ENCODE results near the gene FIGNL1.

The FIGNL1 gene

DNA sequence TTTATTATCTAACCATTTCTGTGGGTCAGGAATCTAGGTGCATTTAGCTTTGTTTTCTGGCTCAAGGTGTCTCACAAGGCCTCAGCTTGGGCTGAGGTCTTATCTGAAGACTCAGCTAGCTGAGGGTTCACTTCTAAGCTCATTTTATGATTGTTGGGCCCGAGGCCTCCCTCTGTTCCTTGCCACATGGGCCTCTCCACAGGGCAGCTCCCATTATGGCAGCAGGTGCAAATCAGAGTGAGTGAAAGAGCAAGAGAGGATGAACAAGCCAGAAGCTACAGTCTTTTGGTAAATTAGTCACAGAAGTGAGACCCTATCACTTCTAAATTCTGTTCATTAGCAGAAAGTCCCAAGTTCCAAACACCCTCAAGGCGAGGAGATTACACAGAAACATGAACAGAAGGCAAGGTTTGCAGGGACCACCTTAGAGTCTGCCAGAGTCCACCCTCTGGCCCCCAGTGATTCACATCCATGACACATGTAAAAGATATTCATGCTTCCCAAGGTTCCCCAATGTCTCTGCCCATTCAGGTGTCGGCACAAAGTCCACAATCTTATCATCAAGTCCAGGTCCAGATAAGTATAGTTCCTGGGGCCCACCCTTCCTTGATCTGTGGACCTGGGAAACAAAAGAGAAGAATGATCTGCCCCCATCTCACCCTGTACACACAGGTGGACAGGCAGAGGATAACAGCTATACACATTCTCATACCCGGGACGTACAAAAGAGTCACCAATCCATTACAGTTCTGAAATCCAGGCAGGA lies 23.7 kb downstream of the FIGNL1 start:
- no peak for DNase-seq

DNA sequence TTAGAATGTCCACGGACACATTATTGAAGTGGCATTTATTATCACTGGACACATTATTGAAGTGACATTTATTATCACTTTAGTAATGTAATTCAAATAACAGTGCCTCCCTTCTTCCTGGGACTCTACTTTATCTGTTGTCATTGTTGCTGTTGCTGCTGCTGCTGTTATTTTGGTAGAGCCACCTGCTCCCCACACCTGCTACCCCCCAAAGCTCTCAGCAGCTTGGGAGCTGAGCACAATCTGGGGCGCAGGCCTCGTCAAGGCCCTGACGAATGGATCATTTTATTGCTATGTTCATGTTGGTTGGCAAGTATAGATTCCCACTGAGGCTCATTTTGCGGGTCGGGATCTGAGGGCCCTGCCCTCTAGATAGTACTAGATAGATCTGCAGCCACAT lies 24.8 kb downstream of the FIGNL1 start:
- no peak for DNase-seq

DNA sequence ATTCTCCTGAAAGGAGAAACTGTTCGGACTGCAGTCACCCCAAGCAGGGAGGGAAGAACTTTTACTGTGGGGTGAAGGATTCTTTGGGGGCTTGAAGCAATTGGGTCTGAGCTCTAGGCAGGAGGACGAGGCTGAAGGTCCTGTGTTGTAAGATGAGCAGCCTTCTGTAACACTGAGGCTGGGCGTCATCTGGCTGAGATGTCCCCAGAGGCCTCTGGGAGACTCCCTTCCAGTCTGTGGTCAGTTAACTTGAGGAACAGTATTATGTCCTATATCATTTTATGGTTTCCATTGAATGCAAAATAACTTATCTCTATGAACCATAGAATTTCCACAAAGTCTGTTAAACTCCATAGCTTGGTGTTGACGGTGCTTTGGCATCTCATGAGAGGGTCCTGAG lies 26.3 kb downstream of the FIGNL1 start:
- DNase-seq, result no peak

DNA sequence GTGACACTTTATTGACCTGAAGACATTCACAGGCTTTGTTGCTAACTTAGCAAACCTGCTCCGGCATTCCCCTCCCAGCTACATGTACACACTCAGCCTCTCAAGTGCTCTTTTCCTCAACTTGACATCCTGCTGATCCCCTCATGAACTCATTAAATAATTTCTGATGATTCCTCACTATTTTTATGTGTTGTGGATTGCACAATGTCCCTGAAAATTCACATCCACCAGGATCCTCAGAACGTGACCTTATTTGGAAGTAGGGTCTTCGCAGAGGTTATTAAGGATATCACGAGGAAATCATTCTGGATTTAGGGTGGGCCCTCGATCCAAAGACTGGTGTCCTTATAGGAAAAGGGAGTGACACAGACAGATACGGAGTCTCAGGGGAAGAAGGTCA lies 27.3 kb downstream of the FIGNL1 start:
- no peak for DNase-seq

DNA sequence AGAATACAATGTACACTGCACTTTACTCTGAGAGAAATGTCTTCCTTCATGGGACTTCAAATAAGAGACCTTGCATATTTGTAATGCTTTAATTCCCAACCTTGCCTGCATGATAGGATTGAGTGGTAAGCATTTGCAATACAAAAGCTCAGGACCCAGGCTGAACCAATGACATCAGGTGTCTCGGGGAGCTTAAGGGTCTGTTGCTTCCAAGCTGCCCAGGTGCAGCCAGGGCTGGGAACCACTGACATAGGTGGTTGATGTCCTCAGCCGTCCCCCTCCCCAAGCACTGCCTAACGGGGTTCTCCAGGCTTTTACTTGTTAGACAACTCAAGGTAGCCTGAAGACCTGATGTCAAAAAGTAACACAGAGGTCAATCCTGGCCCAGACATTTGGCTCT lies 29.1 kb downstream of the FIGNL1 start:
- DNase-seq, result no peak

DNA sequence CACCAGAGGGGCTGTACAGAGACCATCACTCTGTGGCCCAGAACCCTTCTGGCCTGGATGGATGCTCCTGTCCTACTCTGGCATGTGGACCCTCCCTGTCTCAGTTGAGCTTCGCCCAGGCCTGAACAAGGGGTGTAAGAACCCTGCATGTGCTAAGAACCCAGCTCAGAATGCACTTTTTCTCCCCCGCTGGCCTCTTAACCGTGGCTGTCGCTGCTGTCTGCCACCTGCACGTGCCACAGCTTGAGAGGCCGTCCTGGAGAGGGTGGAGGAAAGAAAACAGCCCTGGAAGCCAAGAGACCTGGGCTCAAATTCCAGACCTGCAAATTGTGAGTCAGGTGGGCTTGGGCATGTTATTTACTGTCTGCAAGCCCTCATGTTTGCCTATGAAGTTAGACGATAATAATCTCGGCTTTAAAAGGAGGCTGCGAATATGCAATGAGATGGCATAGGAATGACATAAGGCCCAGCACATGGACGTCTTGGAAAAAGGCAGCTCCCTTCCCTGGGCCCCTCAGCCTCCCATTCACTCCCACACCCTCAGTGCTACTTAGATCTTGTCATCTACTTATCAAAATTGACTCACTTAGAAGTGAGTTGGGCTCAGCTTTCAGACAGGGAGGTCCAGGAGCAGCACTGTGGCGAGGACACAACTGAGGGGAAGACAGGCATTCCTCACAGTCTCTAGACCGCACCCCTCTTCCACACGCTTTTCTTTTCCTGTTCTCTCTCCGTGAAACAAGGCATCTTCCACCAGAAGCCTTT lies 31.4 kb downstream of the FIGNL1 start:
- no peak for DNase-seq

DNA sequence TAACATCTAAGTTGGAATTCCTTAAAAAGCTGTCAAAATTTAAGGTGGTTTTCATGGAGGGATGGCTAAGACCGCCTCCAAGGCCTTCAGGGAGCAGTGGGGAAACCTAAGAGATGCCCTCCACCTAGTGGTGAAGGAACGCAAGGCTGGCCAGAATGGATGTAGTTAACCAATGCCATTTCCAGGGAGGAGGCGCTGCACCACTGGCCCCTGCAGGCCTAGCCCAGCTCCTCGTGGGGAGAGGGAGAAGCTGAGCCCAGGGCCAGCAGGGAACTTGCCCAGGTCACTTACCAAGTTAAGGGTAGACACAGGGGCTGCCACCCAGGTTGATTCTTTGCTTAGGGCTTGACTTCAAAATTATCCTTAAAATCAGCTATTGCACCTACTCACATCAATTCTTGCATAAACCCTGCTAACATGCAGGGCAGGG lies 32.0 kb downstream of the FIGNL1 start:
- DNase-seq, result peak; percentile 70

DNA sequence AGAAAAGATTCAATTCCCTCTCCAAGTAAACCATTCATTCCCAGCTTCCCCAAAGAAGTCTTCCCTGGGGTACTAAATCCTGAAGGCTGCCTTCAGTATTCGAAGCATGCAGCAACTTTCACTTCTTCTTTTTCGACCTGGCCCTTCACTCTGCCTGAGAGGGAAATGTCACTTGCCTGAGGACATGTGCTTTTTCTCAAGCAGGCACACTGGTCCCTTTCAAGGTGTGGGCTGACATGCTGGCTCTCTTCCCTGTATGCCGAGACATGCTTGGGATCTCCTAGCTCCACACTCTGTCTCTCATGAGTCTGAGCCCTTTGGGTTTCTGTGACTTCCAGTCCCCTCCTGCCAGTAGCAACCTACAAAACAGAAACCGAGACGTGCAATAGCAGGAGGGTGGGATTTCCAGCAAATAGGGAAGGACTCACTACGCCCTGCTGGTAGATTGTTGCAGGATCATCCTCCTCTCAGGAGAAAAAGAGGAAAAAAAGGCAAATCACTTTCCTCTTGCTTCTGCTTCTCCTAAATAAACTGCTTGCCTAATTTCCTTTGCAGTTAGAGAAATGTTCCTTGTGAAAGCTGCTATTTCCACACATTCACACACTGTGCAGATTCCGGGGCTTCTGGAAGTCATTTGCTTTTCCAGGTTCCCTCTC lies 33.5 kb downstream of the FIGNL1 start:
- no peak for DNase-seq

DNA sequence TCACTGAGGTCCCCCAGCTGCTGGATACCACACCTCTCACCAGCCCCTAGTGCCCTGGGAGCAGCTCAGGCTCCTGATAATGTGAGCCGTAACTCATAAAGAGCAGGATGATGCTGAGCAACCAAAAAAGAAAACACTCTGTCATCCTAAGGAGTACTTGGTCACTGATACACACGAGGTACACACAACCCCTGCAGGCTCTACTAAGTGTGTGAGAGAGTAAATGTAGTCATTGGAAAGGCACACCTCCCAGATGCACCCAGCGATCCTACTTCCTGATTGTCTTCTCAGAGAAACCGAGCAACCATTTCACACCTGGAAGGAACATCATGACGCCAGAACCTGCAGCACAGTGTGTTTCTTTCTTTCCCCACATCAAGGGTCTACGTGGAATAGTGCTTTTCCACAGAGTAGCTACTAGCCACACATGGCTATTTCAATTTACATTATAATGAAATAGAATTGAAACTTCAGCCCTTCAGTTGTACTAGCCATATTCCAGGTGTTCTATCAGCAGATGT lies 34.2 kb downstream of the FIGNL1 start:
- DNase-seq, result no peak

DNA sequence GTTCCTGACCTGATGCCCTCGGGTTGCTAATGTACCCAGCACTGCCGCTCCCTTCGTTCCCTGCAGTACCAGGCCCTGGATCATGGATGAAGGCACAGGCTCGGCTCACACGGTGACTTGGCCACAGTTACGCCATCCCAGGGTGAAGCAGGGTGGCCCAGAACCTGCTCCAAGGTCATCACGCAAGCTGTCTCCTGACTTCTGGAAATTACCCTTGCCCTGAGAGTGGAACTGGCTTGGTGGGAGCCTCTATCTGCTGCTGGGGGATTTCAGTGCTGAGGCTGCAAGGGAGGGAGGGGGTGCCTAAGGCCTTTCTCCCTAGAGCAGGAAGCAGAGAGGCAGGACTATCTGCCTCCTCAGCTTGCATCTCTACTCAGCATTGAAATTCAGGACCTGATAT lies 36.6 kb downstream of the FIGNL1 start:
- no peak for DNase-seq

DNA sequence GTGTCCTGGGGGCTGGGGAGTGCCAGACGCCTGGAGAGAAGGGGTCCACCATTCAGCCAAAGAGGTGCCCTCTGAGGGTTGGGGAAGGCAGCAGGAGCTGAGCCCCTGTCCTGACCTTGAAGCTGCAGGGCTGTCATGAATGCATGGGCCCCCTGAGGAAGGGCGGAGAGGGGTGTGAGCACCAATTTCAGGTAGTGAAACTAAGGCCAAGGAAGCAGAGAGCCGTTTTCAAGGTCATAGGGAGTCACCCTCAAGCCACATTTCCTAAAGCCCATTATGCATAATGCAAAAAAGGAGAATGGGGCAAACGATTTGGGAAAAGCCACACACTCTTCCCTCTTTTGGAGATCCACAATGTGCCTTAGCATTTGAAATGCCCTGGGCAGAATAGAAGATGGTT lies 37.2 kb downstream of the FIGNL1 start:
- DNase-seq, result no peak

DNA sequence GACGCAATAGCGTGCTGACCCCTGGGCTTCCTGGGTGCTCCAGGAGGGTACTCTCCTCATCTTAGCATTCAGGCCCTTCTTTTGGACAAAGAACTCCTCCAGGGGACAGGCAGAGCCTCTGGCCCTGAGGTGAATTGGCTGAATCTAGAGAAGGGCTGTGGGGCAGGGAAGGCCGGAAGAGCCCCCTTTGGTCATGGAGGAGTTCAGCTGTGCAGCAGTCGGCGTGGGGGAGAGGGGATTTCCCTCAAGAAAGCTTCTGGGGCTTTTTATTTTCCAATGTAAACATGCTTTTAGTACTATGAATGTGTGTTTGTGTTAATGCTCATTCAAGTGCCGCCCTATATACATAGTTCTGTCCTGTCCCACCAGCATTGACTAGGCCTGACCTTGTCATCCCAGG lies 38.8 kb downstream of the FIGNL1 start:
- DNase-seq, result no peak

DNA sequence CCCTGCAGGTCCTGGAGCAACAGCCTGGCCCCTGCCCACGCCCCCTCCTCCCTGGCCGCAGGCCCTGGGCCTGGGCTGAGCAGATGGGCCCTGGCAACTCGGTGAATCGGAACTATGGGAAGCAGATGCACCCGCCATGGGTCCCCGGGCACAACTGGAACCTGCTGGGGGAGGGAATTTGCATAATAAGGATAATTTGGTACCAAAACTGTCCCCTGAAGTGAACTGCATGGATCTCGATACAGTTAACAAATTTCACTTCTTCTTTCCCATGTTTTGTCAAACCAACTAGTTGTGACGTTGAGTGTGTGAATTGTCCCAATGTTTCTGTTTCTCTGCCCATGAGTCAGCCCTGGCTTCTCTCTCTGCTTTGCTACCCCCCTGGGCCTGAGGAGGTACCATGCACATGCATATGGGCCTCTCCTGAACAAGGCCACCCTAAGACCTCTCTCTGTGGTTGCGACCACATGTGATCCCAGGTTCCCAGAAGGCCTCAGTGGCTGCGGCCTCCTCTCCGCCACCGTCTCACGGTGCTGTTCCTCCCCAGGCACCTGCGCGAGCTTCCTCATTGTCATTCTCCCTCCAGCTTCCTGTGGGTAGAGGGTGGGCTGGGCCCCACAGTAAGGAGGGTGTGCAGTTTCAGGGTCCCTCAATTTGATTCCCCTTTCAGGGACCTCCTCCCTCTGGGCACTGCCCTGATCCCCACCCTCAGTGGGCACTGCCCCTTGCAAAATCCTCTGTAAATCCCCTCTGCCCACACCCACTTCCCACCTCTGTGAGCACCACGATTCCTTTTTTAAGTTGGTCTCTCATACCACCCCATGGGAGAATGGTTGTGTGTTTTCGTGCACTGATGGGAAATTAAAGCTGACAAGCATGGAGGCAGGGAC lies 40.0 kb downstream of the FIGNL1 start:
- no peak for DNase-seq

DNA sequence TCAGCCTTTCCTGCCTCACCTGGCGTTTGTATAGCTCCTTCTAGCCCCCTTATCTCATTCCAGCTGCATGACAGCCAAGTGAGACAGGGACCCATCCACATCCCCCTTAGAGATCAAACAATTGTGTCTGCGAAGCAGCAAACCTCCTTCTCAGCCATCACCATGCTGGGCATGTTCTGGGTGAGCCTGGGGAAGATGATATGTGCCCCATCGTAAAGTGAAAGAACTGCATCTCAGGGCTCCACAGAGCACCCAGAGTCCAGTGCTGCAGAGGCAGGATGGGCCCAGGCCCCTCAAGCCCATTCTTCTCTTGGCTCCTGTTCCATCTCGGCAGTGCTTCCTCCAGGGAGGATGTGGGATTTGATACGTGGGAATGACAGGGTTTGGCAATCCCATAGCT lies 43.2 kb downstream of the FIGNL1 start:
- DNase-seq, result no peak

DNA sequence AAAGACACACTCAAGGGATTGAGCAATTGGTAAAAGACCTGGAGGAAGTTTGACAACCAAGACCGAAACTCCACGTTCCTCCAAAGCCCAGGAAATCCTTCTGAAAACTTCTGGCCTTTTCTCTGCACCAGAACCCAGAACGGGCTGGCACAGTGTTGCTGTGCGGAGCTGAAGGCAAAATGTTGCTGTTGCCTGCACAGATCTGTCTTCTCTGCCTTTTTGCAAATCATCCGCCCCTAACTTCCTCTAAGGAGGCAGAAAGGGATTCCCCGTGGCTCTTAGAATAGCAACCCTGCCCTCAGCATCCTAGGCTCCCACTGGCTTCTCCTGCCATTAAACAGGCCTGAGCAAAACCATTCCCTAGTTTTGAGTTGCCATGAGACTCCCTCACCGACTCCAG lies 44.9 kb downstream of the FIGNL1 start:
- no peak for DNase-seq

DNA sequence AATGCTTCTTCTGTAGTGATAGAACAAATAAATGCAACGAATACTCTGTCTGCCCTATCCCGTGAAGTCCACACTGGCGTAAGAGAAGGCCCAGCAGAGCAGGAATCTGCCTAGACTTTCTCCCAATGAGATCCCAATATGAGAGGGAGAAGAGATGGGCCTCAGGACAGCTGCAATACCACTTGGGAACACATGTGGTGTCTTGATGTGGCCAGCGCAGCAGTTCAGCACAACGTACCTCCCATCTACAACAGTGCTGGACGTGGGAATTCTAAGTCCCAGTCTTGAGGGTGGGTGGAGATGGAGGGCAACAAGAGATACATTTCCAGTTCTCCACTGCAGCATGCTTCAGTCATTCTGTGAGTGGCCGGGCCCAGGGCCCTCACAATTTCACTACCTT lies 45.8 kb downstream of the FIGNL1 start:
- no peak for DNase-seq

DNA sequence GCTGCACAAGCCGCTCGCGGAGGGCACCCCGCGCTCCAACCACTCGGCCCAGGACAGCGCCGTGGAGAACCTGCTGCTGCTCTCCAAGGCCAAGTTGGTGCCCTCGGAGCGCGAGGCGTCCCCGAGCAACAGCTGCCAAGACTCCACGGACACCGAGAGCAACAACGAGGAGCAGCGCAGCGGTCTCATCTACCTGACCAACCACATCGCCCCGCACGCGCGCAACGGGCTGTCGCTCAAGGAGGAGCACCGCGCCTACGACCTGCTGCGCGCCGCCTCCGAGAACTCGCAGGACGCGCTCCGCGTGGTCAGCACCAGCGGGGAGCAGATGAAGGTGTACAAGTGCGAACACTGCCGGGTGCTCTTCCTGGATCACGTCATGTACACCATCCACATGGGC lies 50.0 kb downstream of the FIGNL1 start:
- no peak for DNase-seq

DNA sequence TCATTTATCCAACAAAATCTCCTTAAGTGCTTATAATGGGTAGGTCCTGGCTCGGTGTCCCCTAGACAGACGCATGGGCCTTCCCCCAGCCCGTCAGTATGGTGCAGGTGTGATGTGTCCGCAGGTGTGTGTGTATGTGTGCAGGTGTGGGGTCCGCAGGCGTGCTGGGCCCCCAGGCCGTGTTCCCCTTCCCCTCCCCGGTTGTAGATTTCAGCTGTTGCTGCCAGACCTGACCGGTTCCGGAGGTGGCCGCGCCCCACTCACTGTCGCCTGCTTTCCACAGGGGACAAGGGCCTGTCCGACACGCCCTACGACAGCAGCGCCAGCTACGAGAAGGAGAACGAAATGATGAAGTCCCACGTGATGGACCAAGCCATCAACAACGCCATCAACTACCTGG lies 50.5 kb downstream of the FIGNL1 start:
- no peak for DNase-seq

DNA sequence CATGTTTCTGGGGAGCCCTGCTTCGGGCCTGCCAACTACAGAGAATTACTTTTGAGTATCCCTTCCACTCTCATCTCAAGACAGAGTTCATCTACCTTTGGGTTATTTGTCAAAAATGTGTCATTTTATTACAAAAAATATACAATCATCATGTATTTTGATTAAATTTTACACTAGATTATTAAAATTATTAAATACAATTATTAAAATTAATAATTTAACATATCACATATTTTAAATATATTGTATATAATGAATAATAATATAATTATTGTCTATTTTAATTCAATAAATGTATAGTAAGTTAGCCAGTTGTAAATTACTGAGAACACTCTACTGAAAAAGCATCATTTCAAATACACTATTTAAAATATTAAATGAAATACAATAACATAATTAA lies 50.9 kb downstream of the FIGNL1 start:
- DNase-seq, result no peak

DNA sequence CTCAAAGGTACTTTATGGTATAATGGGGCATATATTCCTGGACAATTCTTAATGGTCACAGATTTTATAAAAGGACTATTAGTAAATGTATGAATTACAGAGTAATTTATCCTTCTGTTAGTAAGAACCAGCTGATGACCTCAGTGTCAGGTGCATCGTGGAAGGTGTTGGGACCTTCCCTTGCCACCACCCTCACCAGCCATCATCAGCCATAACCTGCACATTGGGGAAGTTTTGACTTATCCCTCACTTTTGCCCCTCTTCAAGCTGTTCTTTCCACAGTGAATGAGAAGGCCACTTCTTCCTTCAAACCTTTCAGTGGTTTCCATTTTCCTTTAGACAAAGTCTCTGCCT lies 52.2 kb downstream of the FIGNL1 start:
- no peak for DNase-seq

DNA sequence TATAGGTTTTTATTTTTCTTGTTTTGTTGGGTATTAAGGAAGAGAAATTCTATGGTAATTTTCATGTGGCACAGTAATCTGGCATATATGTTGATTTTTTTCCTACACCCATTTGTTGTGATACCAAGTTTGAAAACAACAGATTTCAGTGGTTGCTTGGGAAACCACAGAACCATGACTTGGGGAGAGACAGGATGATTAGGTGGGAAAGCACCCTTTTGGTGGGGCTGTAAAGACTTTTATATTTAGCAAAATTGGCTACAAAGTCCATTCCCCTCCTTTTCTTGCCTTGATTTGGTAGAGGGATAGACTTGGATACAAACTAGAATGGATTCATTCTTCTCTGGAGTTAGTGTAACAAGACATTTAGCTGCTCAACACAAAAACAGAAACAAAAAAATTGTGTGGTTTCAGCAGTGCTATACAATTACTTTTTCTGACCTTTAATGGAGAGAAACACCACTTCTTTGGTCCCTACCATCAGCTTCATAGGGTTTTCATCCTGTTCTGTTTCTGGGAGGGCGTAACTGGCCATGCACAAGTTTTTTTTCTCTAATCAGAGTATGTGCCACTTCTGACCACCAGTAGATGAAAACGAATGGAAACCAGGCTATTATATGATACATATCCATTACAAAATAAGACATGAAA lies 52.7 kb downstream of the FIGNL1 start:
- no peak for DNase-seq

DNA sequence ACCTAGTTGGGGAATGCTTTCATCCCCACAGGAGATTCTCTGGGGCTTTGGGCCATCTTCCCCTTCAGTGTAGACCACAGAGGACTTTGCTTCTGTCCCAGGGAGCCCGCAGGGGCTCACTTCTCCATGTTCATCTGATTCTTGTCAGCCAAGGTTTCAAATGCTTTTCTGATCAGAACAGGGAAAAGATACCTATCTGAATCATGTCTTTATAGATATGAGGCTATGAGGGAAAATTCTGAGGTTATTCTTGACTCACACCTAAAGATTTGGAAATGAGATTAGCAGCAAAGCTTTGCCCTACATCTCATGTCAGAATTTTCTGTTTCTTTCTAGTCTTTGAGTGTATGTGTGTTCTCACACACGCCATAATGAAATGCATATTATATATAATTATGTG lies 53.3 kb downstream of the FIGNL1 start:
- DNase-seq, result no peak

All from activated naive CD4-positive, alpha-beta T cell treated with anti-CD3 and anti-CD28 coated beads, Interleukin-2, amount 50 U/mL, for 16 hours (primary cell).